BJ (cell line): ENCODE measurements around the gene MBD3. TPM values are rescaled to one million over a fixed set of nuclear protein-coding genes. Genes with fewer than 3 reads are reported as not detected.
A peak's percentile ranks its signal among the peaks of the same experiment; 100 is the strongest.

Experiments used
- CTCF ChIA-PET: fragments of 350-600 bp; formaldehyde crosslinking; extraction: SDS; loops from one replicate; lab custom pipeline; 2021; ENCODE audit warnings: antibody characterized with exemption, inconsistent platforms; lab: Yijun Ruan, JAX
- POLR2A ChIA-PET: fragments of 300-600 bp; sonication (Branson Sonifier 250); formaldehyde crosslinking; extraction: SDS; loops from one replicate; lab custom pipeline; 2021; ENCODE audit warnings: antibody characterized with exemption; lab: Charles Lee
- DNase-seq: peaks from one replicate; pipeline ENCODE4 v3.0.0-alpha.2; 2011; ENCODE audit warnings: low read depth
- H3K27me3 ChIP-seq: 2 replicates; pipeline ENCODE4 v1.6.0; 2011; ENCODE audit warnings: low read length; ENCODE audit not compliant: control insufficient read depth, insufficient read depth
- H3K36me3 ChIP-seq: 2 replicates; pipeline ENCODE4 v1.5.1; 2011; ENCODE audit warnings: low read length; ENCODE audit not compliant: control insufficient read depth, insufficient read depth
- H3K4me3 ChIP-seq: 2 replicates; pipeline ENCODE4 v1.5.1; 2011; ENCODE audit warnings: low read depth, mild to moderate bottlenecking, control low read depth, low read length
- polyA plus RNA-seq: library from polyadenylated mRNA; depleted of rRNA; stranded (reverse); fragments of >200 nt; gene quantifications from 2 replicates; pipeline ENCODE4 v1.2.3, GENCODE V29; 2011
- TF ChIP-seq, protein P1 (sequence below): IDR thresholded peaks from 2 replicates; pipeline ENCODE4 v1.5.1; 2011; ENCODE audit warnings: low read depth, mild to moderate bottlenecking, control low read depth, inconsistent platforms, low read length, moderate library complexity; ENCODE audit not compliant: insufficient read depth

Gene MBD3
- polyA plus RNA-seq, 1 experiment, result 53.4 TPM

DNA sequence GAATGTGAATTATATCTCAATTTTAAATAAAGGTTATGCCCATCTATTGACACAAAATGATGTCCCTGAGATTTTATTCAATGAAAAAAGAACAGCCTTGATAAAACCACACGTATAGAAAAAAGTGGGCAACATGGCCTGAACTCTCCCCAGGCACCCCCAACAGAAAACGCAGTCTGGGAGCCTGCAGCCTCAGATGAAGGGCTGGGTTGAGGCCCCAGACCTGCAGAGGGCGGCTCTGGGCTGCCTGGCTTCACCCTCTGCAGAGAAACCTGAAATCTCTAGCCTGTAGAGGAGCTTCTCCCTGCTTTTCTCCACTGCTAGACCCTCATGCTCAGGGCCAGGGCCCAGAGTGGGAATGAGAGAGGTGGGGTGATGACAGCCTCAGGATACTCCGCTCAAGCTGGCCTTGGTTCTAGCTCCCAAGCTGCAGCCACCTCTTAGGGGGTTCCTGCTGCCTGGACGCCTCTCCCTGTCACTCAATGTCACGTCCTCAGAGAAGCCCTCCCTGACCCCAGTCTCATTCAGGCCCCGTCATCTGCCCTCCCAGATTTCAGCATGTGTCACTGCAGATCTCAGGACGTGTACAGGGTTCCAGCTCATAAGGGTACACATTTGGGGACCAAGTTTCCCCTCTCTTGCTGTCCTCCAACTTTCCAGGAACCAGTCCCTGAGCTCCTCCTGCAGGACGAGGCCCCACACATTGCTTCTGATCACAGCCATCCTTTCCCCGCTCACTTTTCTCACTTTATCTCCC is 1.8 kb downstream of the MBD3 start:
- DNase-seq, result no peak
- ChIA-PET POLR2A (interaction anchor here (0.6 kb wide), 2 partner anchors 24 to 488 kb away, joined by 4 to 6 read pairs; no protein-coding TSS in a partner anchor), CTCF (interaction anchor here (0.6 to 1.6 kb wide), 8 partner anchors 13 to 205 kb away, joined by 3 to 7 read pairs (median 3); no protein-coding TSS in a partner anchor)
- peaks cover 4% of the 10 kb centered on the region; the same call in 1 of the 2 replicates for H3K36me3 ChIP-seq
- TF ChIP-seq, protein P1, sequence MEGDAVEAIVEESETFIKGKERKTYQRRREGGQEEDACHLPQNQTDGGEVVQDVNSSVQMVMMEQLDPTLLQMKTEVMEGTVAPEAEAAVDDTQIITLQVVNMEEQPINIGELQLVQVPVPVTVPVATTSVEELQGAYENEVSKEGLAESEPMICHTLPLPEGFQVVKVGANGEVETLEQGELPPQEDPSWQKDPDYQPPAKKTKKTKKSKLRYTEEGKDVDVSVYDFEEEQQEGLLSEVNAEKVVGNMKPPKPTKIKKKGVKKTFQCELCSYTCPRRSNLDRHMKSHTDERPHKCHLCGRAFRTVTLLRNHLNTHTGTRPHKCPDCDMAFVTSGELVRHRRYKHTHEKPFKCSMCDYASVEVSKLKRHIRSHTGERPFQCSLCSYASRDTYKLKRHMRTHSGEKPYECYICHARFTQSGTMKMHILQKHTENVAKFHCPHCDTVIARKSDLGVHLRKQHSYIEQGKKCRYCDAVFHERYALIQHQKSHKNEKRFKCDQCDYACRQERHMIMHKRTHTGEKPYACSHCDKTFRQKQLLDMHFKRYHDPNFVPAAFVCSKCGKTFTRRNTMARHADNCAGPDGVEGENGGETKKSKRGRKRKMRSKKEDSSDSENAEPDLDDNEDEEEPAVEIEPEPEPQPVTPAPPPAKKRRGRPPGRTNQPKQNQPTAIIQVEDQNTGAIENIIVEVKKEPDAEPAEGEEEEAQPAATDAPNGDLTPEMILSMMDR, result peak; percentile 62
- H3K4me3 ChIP-seq, result peak overlapping the region; percentile 95
- no peaks in the 10 kb centered on the region for H3K27me3 ChIP-seq

DNA sequence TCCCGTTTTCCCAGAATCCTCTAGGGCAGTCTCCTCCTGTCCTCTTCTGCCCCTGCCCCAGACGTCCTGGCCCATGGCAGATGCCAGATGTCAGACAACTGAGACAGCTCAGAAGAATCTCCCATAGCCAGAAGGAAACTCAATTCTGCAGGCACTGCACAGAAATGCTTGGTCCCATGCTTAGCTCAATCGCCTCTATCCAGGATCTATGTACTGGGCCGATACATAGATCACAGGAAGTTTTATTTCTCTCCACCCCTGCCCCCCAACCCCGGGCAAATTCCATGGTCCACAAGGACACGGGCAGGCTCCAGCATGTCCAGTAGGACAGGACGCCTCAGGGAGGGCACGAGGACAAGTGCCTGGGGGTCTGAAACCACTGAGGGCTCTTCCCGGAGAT is 4.8 kb downstream of the MBD3 start:
- CTCF ChIA-PET, result interaction anchor here (0.5 to 2.8 kb wide), 5 partner anchors 10 to 1717 kb away, joined by 3 to 10 read pairs (median 3); no protein-coding TSS in a partner anchor

DNA sequence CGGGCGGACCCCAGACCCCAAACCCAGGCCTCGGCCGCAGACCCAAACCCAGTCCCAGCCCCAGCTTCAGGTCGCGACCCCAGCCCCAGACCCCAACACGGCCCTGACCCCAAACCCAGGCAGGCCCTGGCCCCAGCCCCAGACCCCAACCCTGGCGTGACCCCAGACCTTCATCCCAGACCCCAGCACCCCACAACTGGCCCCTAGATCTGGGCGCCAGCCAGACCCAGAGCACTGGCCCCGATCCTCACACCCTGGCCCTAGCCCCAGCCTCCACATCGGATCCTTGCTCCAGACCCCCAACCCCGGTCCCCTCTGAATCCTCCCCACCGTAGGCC is 7.5 kb downstream of the MBD3 start:
- no peak for DNase-seq
- CTCF ChIA-PET, result no interaction called here
- Histone ChIP-seq H3K4me3 (no peak overlapping the region), H3K36me3 (peaks cover 23% of the 10 kb centered on the region), H3K27me3 (no peaks in the 10 kb centered on the region)
- TF ChIP-seq, protein P1, result no peak
- POLR2A ChIA-PET, result no interaction called here

More for the DNA sequence above, 4.8 kb downstream of the MBD3 start:
- TF ChIP-seq, protein P1, result no peak
- Histone ChIP-seq H3K4me3 (no peak overlapping the region), H3K36me3 (peaks cover 9% of the 10 kb centered on the region), H3K27me3 (no peaks in the 10 kb centered on the region)
- no peak for DNase-seq
- POLR2A ChIA-PET, result interaction anchor here (0.6 kb wide), 1 partner anchor 78 kb away, joined by 9 read pairs; no protein-coding TSS in a partner anchor

DNA sequence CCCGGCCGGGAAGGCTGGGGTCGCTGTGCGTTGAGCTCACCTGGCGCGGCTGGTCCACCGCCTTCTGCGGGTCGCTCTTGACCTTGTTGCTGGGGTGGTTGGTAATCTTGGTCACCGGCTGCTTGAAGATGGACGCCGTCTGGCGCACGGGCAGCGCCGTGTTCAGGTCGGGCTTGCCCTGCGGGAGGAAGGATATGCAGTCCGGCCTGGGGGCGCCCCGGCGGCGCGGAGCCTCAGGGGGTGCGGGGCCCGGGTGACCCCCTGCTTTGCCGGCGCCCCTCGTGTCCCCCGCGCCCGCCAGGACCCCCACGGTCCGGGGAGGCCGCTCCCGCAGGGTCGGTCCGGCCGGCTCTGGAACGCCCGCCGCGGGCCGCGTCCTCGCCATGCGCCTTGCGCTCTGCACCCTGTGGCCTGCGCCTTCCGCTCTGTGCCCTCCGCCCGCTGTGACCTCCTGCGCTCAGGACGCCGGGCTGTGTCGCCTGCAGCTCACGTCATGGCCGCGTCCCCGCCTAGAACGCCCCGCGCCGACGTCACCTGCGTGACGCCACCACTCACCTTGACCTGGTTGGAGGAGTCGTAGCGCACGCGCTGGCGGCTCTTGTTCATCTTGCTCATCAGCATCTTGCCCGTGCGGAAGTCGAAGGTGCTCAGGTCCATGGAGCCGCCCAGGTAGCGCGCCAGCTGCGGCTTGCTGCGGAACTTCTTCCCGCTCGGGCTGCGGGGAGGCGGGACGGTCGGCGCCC is 8.0 kb downstream of the MBD3 start:
- CTCF ChIA-PET, result interaction anchor here (1.2 to 1.7 kb wide), 2 partner anchors 10 to 38 kb away, joined by 5 to 7 read pairs; no protein-coding TSS in a partner anchor
- POLR2A ChIA-PET, result no interaction called here

More for the DNA sequence above, 8.0 kb downstream of the MBD3 start:
- DNase-seq, result no peak
- no peak overlapping the region for H3K4me3 ChIP-seq
- H3K36me3 ChIP-seq, result peaks cover 25% of the 10 kb centered on the region
- H3K27me3 ChIP-seq, result no peaks in the 10 kb centered on the region
- TF ChIP-seq, protein P1, result no peak
